SH-SY5Y (cell line): Measurements from ENCODE around the gene IFNG-AS1.

Source experiments
- GATA2 ChIP-seq: IDR thresholded peaks from 2 replicates; pipeline ENCODE4 v1.6.1; 2011; ENCODE audit warnings: mild to moderate bottlenecking, low read depth, low read length
- GATA3 ChIP-seq: IDR thresholded peaks from 2 replicates; pipeline ENCODE4 v1.6.1; 2011; ENCODE audit warnings: low read depth, mild to moderate bottlenecking, low read length, moderate library complexity

- TF ChIP-seq GATA2 (no peak), GATA3 (no peak)
These were observed 78.6 kb downstream of the IFNG-AS1 start for GRCh38 chr12:68067762-68068376.
